Astrocyte (in vitro differentiated cells and primary cell): ENCODE data around the gene C20orf144. TPM values are rescaled to one million over a fixed set of nuclear protein-coding genes. Genes with fewer than 3 reads are reported as not detected.

Experiments used
- DNase-seq: peaks from one replicate; pipeline ENCODE4 v3.0.0-alpha.2; 2010; ENCODE audit warnings: low read depth
- FAIRE-seq: peaks from 2 replicates; lab custom pipeline; 2011; peaks lifted over from hg19 to GRCh38; lab: Jason Lieb, UNC
- H2AFZ ChIP-seq: 2 replicates; pipeline ENCODE4 v1.6.0; 2012; ENCODE audit warnings: low read depth, low read length, inconsistent platforms
- H3K27ac ChIP-seq: 2 replicates; pipeline ENCODE4 v1.5.1; 2011; ENCODE audit warnings: low read depth, low read length, inconsistent platforms
- H3K27me3 ChIP-seq: 2 replicates; pipeline ENCODE4 v1.6.0; 2011; ENCODE audit warnings: low read length, inconsistent platforms; ENCODE audit not compliant: insufficient read depth
- H3K36me3 ChIP-seq: 2 replicates; pipeline ENCODE4 v1.5.1; 2011; ENCODE audit warnings: low read length, inconsistent platforms; ENCODE audit not compliant: insufficient read depth
- H3K4me1 ChIP-seq: 2 replicates; pipeline ENCODE4 v1.5.1; 2011; ENCODE audit warnings: low read length, inconsistent platforms; ENCODE audit not compliant: insufficient read depth
- H3K4me2 ChIP-seq: 2 replicates; pipeline ENCODE4 v1.6.0; 2012; ENCODE audit warnings: low read length, inconsistent platforms
- H3K4me3 ChIP-seq: 2 replicates; pipeline ENCODE4 v1.5.1; 2011; ENCODE audit warnings: low read depth, mild to moderate bottlenecking, low read length, inconsistent platforms; ENCODE audit not compliant: insufficient read depth
- H3K79me2 ChIP-seq: 2 replicates; pipeline ENCODE4 v1.6.0; 2012; ENCODE audit warnings: mild to moderate bottlenecking, low read length, inconsistent platforms; ENCODE audit not compliant: insufficient read depth
- H3K9ac ChIP-seq: 2 replicates; pipeline ENCODE4 v1.6.0; 2012; ENCODE audit warnings: mild to moderate bottlenecking, low read length, inconsistent platforms
- H3K9me3 ChIP-seq: 2 replicates; pipeline ENCODE4 v1.5.1; 2012; ENCODE audit warnings: low read depth, mild to moderate bottlenecking, low read length, inconsistent platforms; ENCODE audit not compliant: insufficient read depth
- H4K20me1 ChIP-seq: 2 replicates; pipeline ENCODE4 v1.6.0; 2012; ENCODE audit warnings: low read length, inconsistent platforms; ENCODE audit not compliant: insufficient read depth
- H3K27ac Mint-ChIP-seq: one replicate; pipeline ENCODE4 v1.8.0; 2021; ENCODE audit warnings: mild to moderate bottlenecking, mixed read lengths; ENCODE audit not compliant: unreplicated experiment
- H3K27me3 Mint-ChIP-seq: one replicate; pipeline ENCODE4 v1.8.0; 2021; ENCODE audit warnings: low read depth, mixed read lengths; ENCODE audit not compliant: unreplicated experiment
- H3K36me3 Mint-ChIP-seq: one replicate; pipeline ENCODE4 v1.8.0; 2021; ENCODE audit warnings: low read depth, mixed read lengths; ENCODE audit not compliant: unreplicated experiment
- H3K4me1 Mint-ChIP-seq: one replicate; pipeline ENCODE4 v1.8.0; 2021; ENCODE audit warnings: low read depth, mixed read lengths; ENCODE audit not compliant: unreplicated experiment
- H3K4me3 Mint-ChIP-seq: one replicate; pipeline ENCODE4 v1.8.0; 2021; ENCODE audit warnings: mild to moderate bottlenecking, moderate library complexity, mixed read lengths; ENCODE audit not compliant: unreplicated experiment
- H3K9me3 Mint-ChIP-seq: one replicate; pipeline ENCODE4 v1.8.0; 2021; ENCODE audit warnings: mild to moderate bottlenecking, mixed read lengths; ENCODE audit not compliant: unreplicated experiment
- EZH2 ChIP-seq: IDR thresholded peaks from 2 replicates; pipeline ENCODE4 v1.6.1; 2012; ENCODE audit warnings: mild to moderate bottlenecking, low read length, inconsistent platforms; ENCODE audit not compliant: insufficient read depth
- total RNA-seq: library from RNA; stranded (reverse); gene quantifications from 2 replicates; pipeline ENCODE4 v1.2.1, GENCODE V29; 2021
- TF ChIP-seq, protein P1 (sequence below): IDR thresholded peaks from 2 replicates; pipeline ENCODE4 v1.5.1; 2011; ENCODE audit warnings: low read depth, mild to moderate bottlenecking, inconsistent platforms, low read length, moderate library complexity; ENCODE audit not compliant: insufficient read depth

C20orf144 gene
- total RNA-seq, 1 donor from 2014 or later = 0.16 TPM

DNA sequence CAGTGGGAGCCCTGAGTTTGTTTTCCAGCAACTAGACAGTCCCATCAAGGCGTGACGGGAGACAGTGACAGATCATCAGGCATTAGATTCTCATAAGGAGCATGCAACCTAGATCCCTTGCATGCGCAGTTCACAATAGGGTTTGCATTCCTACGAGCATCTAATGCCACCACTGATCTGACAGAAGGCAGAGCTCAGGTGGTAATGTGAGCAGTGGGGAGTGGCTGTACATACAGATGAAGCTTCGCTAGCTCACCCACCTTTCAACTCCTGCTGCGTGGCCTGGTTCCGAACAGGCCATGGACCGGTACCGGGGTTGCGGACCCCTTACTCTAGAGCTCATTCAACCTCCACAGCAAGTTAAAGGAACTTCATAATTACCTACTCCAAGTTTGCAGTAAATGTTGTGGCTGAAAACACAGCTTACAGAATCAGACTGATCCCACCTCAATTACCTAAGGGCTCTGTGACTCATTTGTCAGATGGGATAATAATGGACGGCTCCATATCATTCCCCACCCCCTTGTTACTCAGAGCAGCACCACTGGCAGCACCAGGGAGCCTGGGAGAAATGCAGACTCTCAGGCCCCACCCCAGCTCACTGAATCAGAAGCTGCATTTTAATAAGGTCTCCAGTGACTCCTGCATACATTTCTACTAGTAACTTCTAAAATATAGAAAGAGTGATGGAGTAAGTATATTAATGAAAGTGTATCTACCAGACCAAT, 42.2 kb downstream of the C20orf144 start:
- Histone ChIP-seq H3K27ac (no peak overlapping the region), H3K4me3 (no peak overlapping the region), H3K9me3 (no peaks in the 10 kb centered on the region), H2AFZ (no peak overlapping the region), H3K27me3 (no peaks in the 10 kb centered on the region), H3K4me1 (no peaks in the 10 kb centered on the region), H3K36me3 (no peaks in the 10 kb centered on the region), H4K20me1 (no peaks in the 10 kb centered on the region), H3K9ac (no peak overlapping the region), H3K79me2 (no peaks in the 10 kb centered on the region), H3K4me2 (no peak overlapping the region)
- no peak overlapping the region for H3K27ac Mint-ChIP-seq
- H3K36me3 Mint-ChIP-seq = no peaks in the 10 kb centered on the region
- H3K27me3 Mint-ChIP-seq = peaks cover 3% of the 10 kb centered on the region
- no peak overlapping the region for H3K4me3 Mint-ChIP-seq
- DNase-seq (no peak), FAIRE-seq (no peak)
- no peak for TF ChIP-seq EZH2
- TF ChIP-seq, protein P1, sequence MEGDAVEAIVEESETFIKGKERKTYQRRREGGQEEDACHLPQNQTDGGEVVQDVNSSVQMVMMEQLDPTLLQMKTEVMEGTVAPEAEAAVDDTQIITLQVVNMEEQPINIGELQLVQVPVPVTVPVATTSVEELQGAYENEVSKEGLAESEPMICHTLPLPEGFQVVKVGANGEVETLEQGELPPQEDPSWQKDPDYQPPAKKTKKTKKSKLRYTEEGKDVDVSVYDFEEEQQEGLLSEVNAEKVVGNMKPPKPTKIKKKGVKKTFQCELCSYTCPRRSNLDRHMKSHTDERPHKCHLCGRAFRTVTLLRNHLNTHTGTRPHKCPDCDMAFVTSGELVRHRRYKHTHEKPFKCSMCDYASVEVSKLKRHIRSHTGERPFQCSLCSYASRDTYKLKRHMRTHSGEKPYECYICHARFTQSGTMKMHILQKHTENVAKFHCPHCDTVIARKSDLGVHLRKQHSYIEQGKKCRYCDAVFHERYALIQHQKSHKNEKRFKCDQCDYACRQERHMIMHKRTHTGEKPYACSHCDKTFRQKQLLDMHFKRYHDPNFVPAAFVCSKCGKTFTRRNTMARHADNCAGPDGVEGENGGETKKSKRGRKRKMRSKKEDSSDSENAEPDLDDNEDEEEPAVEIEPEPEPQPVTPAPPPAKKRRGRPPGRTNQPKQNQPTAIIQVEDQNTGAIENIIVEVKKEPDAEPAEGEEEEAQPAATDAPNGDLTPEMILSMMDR = no peak
- peaks cover 3% of the 10 kb centered on the region for H3K4me1 Mint-ChIP-seq
- peaks cover 10% of the 10 kb centered on the region for H3K9me3 Mint-ChIP-seq

DNA sequence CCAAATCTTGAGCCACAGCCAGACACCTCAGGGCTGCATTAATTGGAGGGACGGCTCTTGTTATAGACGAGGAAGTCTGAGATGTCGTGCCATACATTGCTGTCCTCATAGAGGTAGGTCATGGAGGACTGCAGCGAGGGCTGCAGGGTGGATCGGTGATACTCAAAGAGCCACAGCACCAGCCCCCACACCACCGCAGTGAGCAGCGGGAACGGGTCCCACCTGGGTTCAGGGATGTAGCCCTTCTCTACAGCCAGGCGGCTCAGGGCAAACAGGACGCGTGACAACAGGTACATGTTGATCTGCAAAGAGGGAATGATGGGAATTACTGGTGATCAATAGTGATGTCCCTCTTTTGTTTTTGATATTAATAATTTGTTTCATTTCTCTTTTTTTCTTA, 45.5 kb downstream of the C20orf144 start:
- Histone ChIP-seq H3K9me3 (no peaks in the 10 kb centered on the region), H3K27me3 (no peaks in the 10 kb centered on the region), H3K4me1 (no peaks in the 10 kb centered on the region), H2AFZ (no peak overlapping the region), H3K36me3 (no peaks in the 10 kb centered on the region), H3K27ac (no peak overlapping the region), H3K4me2 (no peak overlapping the region), H4K20me1 (peaks cover 3% of the 10 kb centered on the region), H3K4me3 (no peak overlapping the region), H3K9ac (no peak overlapping the region), H3K79me2 (no peaks in the 10 kb centered on the region)
- Mint-ChIP-seq H3K36me3 (no peaks in the 10 kb centered on the region), H3K27ac (no peak overlapping the region), H3K27me3 (peaks cover 7% of the 10 kb centered on the region), H3K9me3 (peaks cover 2% of the 10 kb centered on the region), H3K4me1 (peaks cover 4% of the 10 kb centered on the region), H3K4me3 (no peak overlapping the region)
- DNase-seq (no peak), FAIRE-seq (no peak)
- TF ChIP-seq, protein P1 = no peak
- no peak for TF ChIP-seq EZH2

DNA sequence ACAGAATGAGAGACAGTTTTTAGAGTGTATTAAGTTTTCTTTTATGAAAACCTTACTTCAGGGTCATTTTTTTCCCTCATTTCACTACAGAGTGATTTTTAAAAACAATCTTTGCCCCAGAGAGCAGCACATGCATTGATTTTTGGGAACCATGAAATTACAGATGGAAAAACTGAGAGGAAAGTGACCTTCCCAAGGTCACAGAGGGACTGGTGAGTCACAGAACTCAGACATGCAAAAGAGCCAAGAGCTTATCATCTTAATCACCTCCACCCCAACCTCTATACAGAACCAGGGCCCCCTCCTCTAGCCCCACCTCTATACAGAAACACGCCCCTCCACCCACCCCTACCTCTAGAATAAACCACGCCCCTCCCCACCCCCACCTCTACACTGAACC, 47.3 kb downstream of the C20orf144 start:
- no peak overlapping the region for H3K4me3 ChIP-seq
- FAIRE-seq = no peak
- H3K4me1 Mint-ChIP-seq = peaks cover 4% of the 10 kb centered on the region
- H3K27me3 ChIP-seq = no peaks in the 10 kb centered on the region
- H3K27ac Mint-ChIP-seq = no peak overlapping the region
- H3K4me1 ChIP-seq = no peaks in the 10 kb centered on the region
- no peak for DNase-seq
- peaks cover 7% of the 10 kb centered on the region for H3K27me3 Mint-ChIP-seq
- H3K79me2 ChIP-seq = no peaks in the 10 kb centered on the region
- H4K20me1 ChIP-seq = peaks cover 3% of the 10 kb centered on the region
- no peak overlapping the region for H3K4me3 Mint-ChIP-seq
- TF ChIP-seq, protein P1 = no peak
- TF ChIP-seq EZH2 = no peak
- no peaks in the 10 kb centered on the region for H3K36me3 ChIP-seq
- H3K4me2 ChIP-seq = no peak overlapping the region
- no peaks in the 10 kb centered on the region for H3K36me3 Mint-ChIP-seq
- H3K27ac ChIP-seq = no peak overlapping the region
- H3K9ac ChIP-seq = no peak overlapping the region
- no peaks in the 10 kb centered on the region for H3K9me3 ChIP-seq
- H3K9me3 Mint-ChIP-seq = peaks cover under 1% of the 10 kb centered on the region
- no peak overlapping the region for H2AFZ ChIP-seq
